ENCODE data around the gene SETX.

GRCh38 chr9:132228062-132228461, 126.7 kb downstream of the SETX start:
- no peak for TF ChIP-seq POLR2AphosphoS5 (IDR thresholded peaks at IDR 0.05; ENCODE audit: borderline replicate concordance, low read depth, low read length)
- TF ChIP-seq EZH2 (IDR thresholded peaks at IDR 0.05), result no peak

Measured in SK-N-MC (cell line).